ENCODE results near the gene PER2.

PER2 gene

GRCh38 chr2:238247002-238247822, 41.2 kb downstream of the PER2 start:
- H3K27ac ChIP-seq, result no peak overlapping the region
- TF ChIP-seq CTCF (conservative IDR thresholded peaks at IDR 0.05), result no peak

GRCh38 chr2:238244151-238244550, 44.3 kb downstream of the PER2 start:
- no peak for TF ChIP-seq CTCF (conservative IDR thresholded peaks at IDR 0.05)
- peak overlapping the region; percentile 84 for H3K27ac ChIP-seq

GRCh38 chr2:238243496-238244076, 44.8 kb downstream of the PER2 start:
- TF ChIP-seq CTCF (conservative IDR thresholded peaks at IDR 0.05), result peak; percentile 61

GRCh38 chr2:238242731-238243495, 45.5 kb downstream of the PER2 start:
- no peak for TF ChIP-seq CTCF (conservative IDR thresholded peaks at IDR 0.05)
- H3K27ac ChIP-seq, result peak overlapping the region; percentile 84

More at GRCh38 chr2:238243496-238244076, 44.8 kb downstream of the PER2 start:
- peak overlapping the region; percentile 84 for H3K27ac ChIP-seq

GRCh38 chr2:238241970-238242369, 46.4 kb downstream of the PER2 start:
- no peak for TF ChIP-seq CTCF (conservative IDR thresholded peaks at IDR 0.05)
- H3K27ac ChIP-seq, result peak overlapping the region; percentile 84

- peak overlapping the region; percentile 59; the same call in 1 of the 2 replicates for H3K27ac ChIP-seq
- TF ChIP-seq CTCF (conservative IDR thresholded peaks at IDR 0.05), result no peak
Observed at GRCh38 chr2:238240757-238241711, 47.4 kb downstream of the PER2 start.

Measured in VCaP (cell line).